Fibroblast of pulmonary artery (primary cell): Measurements from ENCODE around the gene ZCCHC14.
"Not testable (repeated sequence)": the region's sequence is repeated elsewhere in the genome, so short reads cannot be mapped to it uniquely, and the experiment has no call there.

ENCODE experiments used
- DNase-seq: peaks from one replicate; pipeline ENCODE4 v3.0.0-alpha.2; 2010; ENCODE audit warnings: low read depth
- H3K4me3 ChIP-seq: replicated peaks from 2 replicates; pipeline ENCODE4 v1.5.1; 2011; ENCODE audit warnings: low read depth, mild to moderate bottlenecking, control low read depth, low read length, moderate library complexity
- CTCF ChIP-seq: IDR thresholded peaks from 2 replicates; pipeline ENCODE4 v1.5.1; 2011; ENCODE audit warnings: mild to moderate bottlenecking, control low read depth, low read length, inconsistent platforms; ENCODE audit errors: missing control alignments

ZCCHC14 gene

GRCh38 chr16:87498324-87499188, 5.7 kb upstream of the ZCCHC14 start:
- DNase-seq: no peak
- no peak for TF ChIP-seq CTCF
- H3K4me3 ChIP-seq: no peak overlapping the region

DNA sequence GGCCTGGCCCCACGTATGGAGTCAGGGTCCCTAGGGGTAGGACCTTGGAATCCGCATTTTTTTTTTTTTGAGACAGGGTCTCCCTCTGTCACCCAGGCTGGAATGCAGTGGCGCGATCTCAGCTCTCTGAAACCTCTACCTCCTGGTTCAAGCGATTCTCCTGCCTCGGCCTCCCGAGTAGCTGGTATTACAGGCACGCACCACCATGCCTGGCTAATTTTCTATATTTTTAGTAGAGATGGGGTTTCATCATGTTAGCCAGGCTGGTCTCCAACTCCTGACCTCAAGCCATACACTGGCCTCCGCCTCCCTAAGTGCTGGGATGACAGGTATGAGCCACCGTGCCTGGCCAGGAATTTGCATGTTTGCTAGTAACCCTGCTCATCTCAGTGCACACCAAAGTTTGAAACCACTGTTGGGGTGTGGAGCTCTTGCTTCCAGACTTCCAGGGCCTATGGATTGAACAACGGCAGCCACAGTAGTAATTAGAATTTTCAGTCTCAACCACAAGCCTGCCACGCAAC, 5.0 kb upstream of the ZCCHC14 start:
- not testable (repeated sequence) for H3K4me3 ChIP-seq, DNase-seq

DNA sequence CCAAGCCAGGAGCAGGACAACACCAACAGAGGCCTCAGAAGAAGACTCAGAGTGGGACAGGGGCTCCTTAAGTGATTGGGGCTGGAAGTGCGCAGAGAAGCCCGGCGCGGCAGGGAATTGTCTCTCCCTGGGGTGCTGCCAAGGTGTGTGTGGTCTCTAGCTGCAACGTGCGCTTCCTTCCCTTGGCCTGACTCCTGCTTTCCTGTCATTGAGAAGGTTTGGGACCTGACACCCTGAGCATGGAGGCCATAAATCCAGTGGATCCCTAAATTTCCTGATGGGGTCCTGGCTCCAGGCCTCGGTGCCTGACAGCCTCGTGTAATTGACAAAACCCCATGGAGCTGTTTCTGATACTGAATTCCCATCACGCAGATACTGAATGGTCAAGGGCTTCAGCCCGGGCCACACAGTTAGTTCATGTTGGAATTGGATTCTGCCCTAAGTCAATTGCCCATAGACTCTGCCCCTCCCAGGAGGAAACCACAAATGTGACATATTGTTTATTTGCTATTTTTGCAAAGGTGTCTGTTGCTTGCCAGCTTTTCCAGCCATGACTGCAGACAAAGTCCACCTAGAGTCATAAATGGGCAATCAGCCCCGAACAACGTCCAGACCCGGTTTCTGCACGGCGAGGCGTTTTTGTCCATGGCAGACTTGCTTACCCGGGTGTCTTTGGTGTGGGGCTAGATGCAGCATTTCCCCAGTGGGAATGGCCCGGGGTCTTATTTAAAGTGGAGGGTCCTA, 4.4 kb upstream of the ZCCHC14 start:
- not testable (repeated sequence) for H3K4me3 ChIP-seq, DNase-seq

DNA sequence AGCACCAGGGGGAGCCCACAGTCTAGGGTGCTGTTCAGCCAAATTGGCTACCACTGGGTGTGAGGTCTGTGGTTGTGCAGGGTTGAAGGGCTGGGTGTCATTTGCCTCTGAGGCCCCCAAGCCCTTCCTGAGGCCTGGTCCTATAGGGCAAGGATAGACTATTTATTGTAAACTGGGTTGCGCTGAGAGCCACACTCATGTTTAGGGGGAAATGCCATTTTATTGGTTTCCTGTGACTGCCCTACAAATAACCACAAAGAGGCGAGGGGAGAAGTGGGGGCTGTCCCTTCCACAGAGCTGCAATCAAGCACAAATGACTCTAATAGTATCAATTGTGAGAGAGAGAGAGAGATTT, 3.6 kb upstream of the ZCCHC14 start:
- H3K4me3 ChIP-seq: no peak overlapping the region
- DNase-seq: no peak
- no peak for TF ChIP-seq CTCF

DNA sequence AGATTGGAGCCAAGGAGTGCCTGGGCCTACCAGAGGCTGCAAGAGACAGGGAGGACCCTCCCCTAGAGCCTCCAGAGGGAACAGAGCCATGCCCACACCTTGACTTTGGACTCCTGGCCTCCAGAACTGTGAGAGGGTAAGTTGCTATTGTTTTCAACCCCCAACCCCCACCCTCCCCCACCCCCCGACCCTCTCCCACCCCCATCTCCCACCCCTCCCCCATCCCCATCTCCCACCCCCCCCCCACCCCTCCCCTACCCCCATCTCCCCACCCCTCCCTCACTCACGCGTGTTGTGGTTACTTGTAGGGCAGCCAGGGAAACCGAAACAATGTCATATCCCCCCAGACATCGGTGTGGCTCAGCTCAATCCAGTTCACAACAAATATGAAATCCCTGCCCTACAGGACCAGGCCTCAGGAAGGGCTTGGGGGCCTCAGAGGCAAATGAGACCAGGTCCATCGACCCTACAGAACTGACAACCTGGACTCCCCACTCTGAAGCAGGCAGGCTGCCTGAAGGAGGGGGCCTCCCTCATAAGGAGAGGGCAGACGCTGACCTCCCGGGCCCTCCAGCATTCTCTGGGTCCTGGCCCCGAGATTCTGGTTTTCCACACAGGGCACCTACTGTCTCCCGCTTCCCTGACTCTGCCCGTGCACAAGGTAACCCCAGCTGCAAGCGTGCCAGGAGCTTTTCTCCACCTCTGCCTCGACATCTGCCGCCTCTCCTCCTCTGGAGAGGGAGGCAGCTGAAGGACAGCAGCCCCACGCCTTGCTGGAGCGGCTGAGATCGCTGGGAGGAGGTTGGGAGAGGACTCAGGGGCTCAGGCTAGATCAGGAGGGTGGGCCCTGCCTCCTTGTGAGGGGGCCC, 3.0 kb upstream of the ZCCHC14 start:
- no peak overlapping the region for H3K4me3 ChIP-seq
- no peak for TF ChIP-seq CTCF

GRCh38 chr16:87493608-87494280, 920 bp upstream of the ZCCHC14 start:
- H3K4me3 ChIP-seq: peak overlapping the region; percentile 50
- DNase-seq: peak; percentile 31
- no peak for TF ChIP-seq CTCF

More for the DNA sequence above, 3.0 kb upstream of the ZCCHC14 start:
- DNase-seq: no peak

DNA sequence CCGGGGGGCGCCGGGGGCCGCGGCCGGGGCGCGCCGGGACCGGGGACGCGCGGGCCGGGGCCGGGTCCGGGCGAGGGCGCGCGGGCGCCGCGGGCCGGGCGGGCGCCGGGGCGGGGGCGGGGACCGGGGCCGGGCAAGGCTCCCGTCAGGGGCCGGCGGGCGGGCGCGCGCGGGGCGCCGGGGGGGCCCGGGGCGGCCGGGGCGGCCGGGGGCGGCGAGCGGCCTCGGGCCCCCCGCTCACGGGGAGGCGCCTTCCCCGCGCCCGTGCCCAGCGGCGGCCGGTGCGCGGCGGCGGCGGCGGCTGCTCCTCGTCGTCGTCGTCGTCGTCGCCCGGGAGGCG, 563 bp downstream of the ZCCHC14 start:
- no peak for DNase-seq
- peak overlapping the region; percentile 45 for H3K4me3 ChIP-seq
- no peak for TF ChIP-seq CTCF
